ENCODE results near the gene ATP8A1. TPM values are rescaled to one million over a fixed set of nuclear protein-coding genes. Genes with fewer than 3 reads are reported as not detected.

The ATP8A1 gene
- total RNA-seq, 1 donor from 2014 or later, result 44.0 TPM

- DNase-seq (ENCODE audit: low spot score), result peak; percentile 75
- no peak overlapping the region for H3K27ac Mint-ChIP-seq (ENCODE audit: unreplicated experiment)
- H3K4me1 Mint-ChIP-seq (ENCODE audit: unreplicated experiment), result no peaks in the 10 kb centered on the region
- TF ChIP-seq CTCF (IDR thresholded peaks at IDR 0.05; ENCODE audit: unreplicated experiment), result peak; percentile 75
- no peaks in the 10 kb centered on the region for H3K9me3 Mint-ChIP-seq (ENCODE audit: unreplicated experiment)
- H3K36me3 Mint-ChIP-seq (ENCODE audit: low read depth, unreplicated experiment), result no peaks in the 10 kb centered on the region
- no peak overlapping the region for H3K4me3 Mint-ChIP-seq (ENCODE audit: unreplicated experiment)
- H3K27me3 Mint-ChIP-seq (ENCODE audit: unreplicated experiment), result no peaks in the 10 kb centered on the region
Observed at GRCh38 chr4:42568610-42569207, 88.2 kb downstream of the ATP8A1 start.

GRCh38 chr4:42566835-42567234 is 90.1 kb downstream of the ATP8A1 start:
- no peak for DNase-seq (ENCODE audit: low spot score)
- TF ChIP-seq CTCF (IDR thresholded peaks at IDR 0.05; ENCODE audit: unreplicated experiment), result no peak
- H3K27me3 Mint-ChIP-seq (ENCODE audit: unreplicated experiment), result no peaks in the 10 kb centered on the region
- H3K36me3 Mint-ChIP-seq (ENCODE audit: low read depth, unreplicated experiment), result peaks cover 9% of the 10 kb centered on the region
- no peak overlapping the region for H3K27ac Mint-ChIP-seq (ENCODE audit: unreplicated experiment)
- no peaks in the 10 kb centered on the region for H3K9me3 Mint-ChIP-seq (ENCODE audit: unreplicated experiment)
- H3K4me1 Mint-ChIP-seq (ENCODE audit: unreplicated experiment), result no peaks in the 10 kb centered on the region
- H3K4me3 Mint-ChIP-seq (ENCODE audit: unreplicated experiment), result no peak overlapping the region

- DNase-seq (ENCODE audit: low spot score), result no peak
- Mint-ChIP-seq H3K9me3 (ENCODE audit: unreplicated experiment) (no peaks in the 10 kb centered on the region), H3K36me3 (ENCODE audit: low read depth, unreplicated experiment) (peaks cover 9% of the 10 kb centered on the region), H3K4me3 (ENCODE audit: unreplicated experiment) (no peak overlapping the region), H3K27ac (ENCODE audit: unreplicated experiment) (no peak overlapping the region), H3K4me1 (ENCODE audit: unreplicated experiment) (no peaks in the 10 kb centered on the region), H3K27me3 (ENCODE audit: unreplicated experiment) (no peaks in the 10 kb centered on the region)
- no peak for TF ChIP-seq CTCF (IDR thresholded peaks at IDR 0.05; ENCODE audit: unreplicated experiment)
Observed at GRCh38 chr4:42562016-42562415, 94.9 kb downstream of the ATP8A1 start.

GRCh38 chr4:42561031-42561430 is 95.9 kb downstream of the ATP8A1 start:
- H3K4me3 Mint-ChIP-seq (ENCODE audit: unreplicated experiment), result no peak overlapping the region
- no peaks in the 10 kb centered on the region for H3K4me1 Mint-ChIP-seq (ENCODE audit: unreplicated experiment)
- no peak for TF ChIP-seq CTCF (IDR thresholded peaks at IDR 0.05; ENCODE audit: unreplicated experiment)
- no peak overlapping the region for H3K27ac Mint-ChIP-seq (ENCODE audit: unreplicated experiment)
- DNase-seq (ENCODE audit: low spot score), result no peak
- no peaks in the 10 kb centered on the region for H3K27me3 Mint-ChIP-seq (ENCODE audit: unreplicated experiment)
- no peaks in the 10 kb centered on the region for H3K9me3 Mint-ChIP-seq (ENCODE audit: unreplicated experiment)
- H3K36me3 Mint-ChIP-seq (ENCODE audit: low read depth, unreplicated experiment), result peaks cover 9% of the 10 kb centered on the region

GRCh38 chr4:42560467-42560861 is 96.4 kb downstream of the ATP8A1 start:
- H3K27ac Mint-ChIP-seq (ENCODE audit: unreplicated experiment), result no peak overlapping the region
- H3K4me3 Mint-ChIP-seq (ENCODE audit: unreplicated experiment), result no peak overlapping the region
- no peaks in the 10 kb centered on the region for H3K9me3 Mint-ChIP-seq (ENCODE audit: unreplicated experiment)
- H3K4me1 Mint-ChIP-seq (ENCODE audit: unreplicated experiment), result no peaks in the 10 kb centered on the region
- H3K36me3 Mint-ChIP-seq (ENCODE audit: low read depth, unreplicated experiment), result peaks cover 9% of the 10 kb centered on the region
- H3K27me3 Mint-ChIP-seq (ENCODE audit: unreplicated experiment), result no peaks in the 10 kb centered on the region
- DNase-seq (ENCODE audit: low spot score), result no peak
- TF ChIP-seq CTCF (IDR thresholded peaks at IDR 0.05; ENCODE audit: unreplicated experiment), result no peak

Measured in endothelial cell (in vitro differentiated cells).